Dermis lymphatic vessel endothelial cell (primary cell): Measurements from ENCODE around the gene HMCES. TPM values are rescaled to one million over a fixed set of nuclear protein-coding genes. Genes with fewer than 3 reads are reported as not detected.

Source experiments
- total RNA-seq: library from RNA; depleted of rRNA; stranded (reverse); fragments of >200 nt; gene quantifications from 2 replicates; pipeline ENCODE4 v1.2.1, GENCODE V29; 2014

The HMCES gene, protein sequence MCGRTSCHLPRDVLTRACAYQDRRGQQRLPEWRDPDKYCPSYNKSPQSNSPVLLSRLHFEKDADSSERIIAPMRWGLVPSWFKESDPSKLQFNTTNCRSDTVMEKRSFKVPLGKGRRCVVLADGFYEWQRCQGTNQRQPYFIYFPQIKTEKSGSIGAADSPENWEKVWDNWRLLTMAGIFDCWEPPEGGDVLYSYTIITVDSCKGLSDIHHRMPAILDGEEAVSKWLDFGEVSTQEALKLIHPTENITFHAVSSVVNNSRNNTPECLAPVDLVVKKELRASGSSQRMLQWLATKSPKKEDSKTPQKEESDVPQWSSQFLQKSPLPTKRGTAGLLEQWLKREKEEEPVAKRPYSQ
- total RNA-seq = 22.4 and 23.7 TPM in 2 replicates

DNA sequence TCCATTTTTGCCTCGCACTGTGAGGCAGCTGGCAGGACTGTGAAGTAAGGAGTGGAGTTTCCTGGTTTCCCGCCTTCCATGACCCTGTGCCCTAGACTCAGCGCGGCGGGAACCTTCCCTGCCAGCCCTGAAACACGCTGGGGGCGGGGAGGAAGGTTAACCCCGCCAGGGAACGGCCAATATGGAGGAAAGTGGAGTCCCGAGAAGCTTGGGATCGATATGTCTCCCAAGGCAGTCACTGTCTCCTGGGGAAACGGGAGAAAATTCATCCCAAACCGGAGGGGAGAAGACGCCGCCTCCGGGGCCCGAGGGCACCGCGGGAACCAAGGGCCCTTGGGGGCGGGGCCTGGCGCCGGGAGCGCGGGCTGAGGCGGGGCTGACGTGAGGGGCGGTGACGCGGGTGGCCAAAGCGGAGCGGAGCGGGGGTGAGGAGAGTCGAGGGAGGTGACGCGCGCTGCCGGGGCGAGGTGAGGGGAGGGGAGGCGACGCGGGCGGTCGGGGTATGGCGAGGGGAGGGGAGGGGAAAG lies at the start of gene HMCES:
HMCES (plus strand) TSS at position 432 of the 527 bp plus-strand sequence. CDS start 863 bp downstream, outside the sequence.

DNA sequence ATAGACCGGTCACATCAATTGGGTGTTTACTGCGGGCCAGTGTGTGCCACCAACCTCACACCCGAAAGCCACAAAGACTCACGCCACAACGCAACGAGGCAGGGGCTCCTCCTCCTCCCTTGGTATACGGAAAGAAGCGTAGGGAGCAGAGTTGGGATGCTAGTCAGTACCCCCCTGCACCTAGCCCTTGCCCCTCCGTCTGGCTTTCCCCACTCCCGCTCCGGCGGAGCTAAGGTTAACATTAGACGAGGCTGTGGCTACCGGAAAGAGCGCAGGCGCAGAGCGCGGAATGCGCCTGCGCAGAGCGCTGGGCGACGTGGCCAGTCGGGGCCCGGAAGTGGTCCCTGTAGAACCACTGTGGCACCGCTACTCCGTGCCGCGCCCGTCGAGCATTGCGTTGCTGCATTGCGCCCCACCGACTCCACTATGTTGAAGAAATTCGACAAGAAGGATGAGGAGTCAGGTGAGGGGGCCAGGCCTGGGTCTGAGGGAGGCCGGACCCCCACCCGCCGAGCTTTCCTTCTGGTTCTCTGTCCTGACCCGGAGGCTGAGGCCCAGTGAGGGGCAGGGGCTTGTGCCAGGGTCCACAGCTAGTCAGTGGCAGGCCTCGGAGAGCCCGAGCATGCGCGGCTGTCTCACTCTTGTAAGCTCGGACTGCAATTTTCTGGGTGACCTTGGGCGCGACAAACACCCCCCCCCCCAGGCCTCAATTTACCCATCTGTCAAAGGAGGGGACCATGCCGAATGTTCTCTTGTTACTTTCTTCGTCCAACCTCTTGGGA lies 29.2 kb upstream of the HMCES start, which contains the start of gene COPG1:
COPG1 (plus strand) TSS at position 323 of the 782 bp plus-strand sequence; CDS start at position 427, 104 bp downstream.

Other genes starting within 250 kb of the HMCES start
- gene GP9, start 218.1 kb upstream of the HMCES start, total RNA-seq = 0.11 TPM in 1 of 2 replicates, not detected in the other
- gene RAB43, start 157.1 kb upstream of the HMCES start, total RNA-seq = 63.6 and 72.1 TPM in 2 replicates
- 58.1 and 67.2 TPM in 2 replicates for gene ISY1, start 117.8 kb upstream of the HMCES start, total RNA-seq
- gene CNBP, start 95.0 kb upstream of the HMCES start, total RNA-seq = 303 and 305 TPM in 2 replicates
- gene COPG1, start 29.3 kb upstream of the HMCES start, total RNA-seq = 173 and 221 TPM in 2 replicates
- gene EFCAB12, start 149.8 kb downstream of the HMCES start, total RNA-seq = under 0.01 and 0.11 TPM in 2 replicates
- 23.2 and 33.7 TPM in 2 replicates for gene MBD4, start 161.1 kb downstream of the HMCES start, total RNA-seq
- 26.0 and 38.6 TPM in 2 replicates for gene IFT122, start 161.4 kb downstream of the HMCES start, total RNA-seq
- gene RHO, start 249.8 kb downstream of the HMCES start, total RNA-seq = not detected in 2 replicates